DOHH2 (cell line): ENCODE measurements around the gene KCNJ1.

Experiments used
- H3F3A ChIP-seq: fragments of 200-600 bp; sonication (generic), shearing (Covaris generic); 2 replicates; pipeline ENCODE4 v1.6.0; 2016; ENCODE audit warnings: antibody characterized with exemption, mild to moderate bottlenecking; ENCODE audit not compliant: control insufficient read depth, insufficient read depth
- H3K27ac ChIP-seq: fragments of 200-600 bp; sonication (generic); 2 replicates; pipeline ENCODE4 v1.5.1; 2014; ENCODE audit warnings: low read depth, mild to moderate bottlenecking, low read length, moderate library complexity
- H3K27me3 ChIP-seq: fragments of 200-600 bp; sonication (generic); 2 replicates; pipeline ENCODE4 v1.6.1; 2014; ENCODE audit warnings: mild to moderate bottlenecking, low read length, mixed read lengths; ENCODE audit not compliant: control insufficient read depth
- H3K36me3 ChIP-seq: fragments of 200-600 bp; sonication (generic); 2 replicates; pipeline ENCODE4 v1.6.1; 2014; ENCODE audit warnings: mild to moderate bottlenecking, low read length, moderate library complexity, mixed read lengths; ENCODE audit not compliant: control insufficient read depth
- H3K4me1 ChIP-seq: fragments of 200-600 bp; sonication (generic); 2 replicates; pipeline ENCODE4 v1.6.1; 2014; ENCODE audit warnings: mild to moderate bottlenecking, low read length, mixed read lengths; ENCODE audit not compliant: control insufficient read depth
- H3K4me2 ChIP-seq: fragments of 200-600 bp; sonication (generic); 2 replicates; pipeline ENCODE4 v1.6.0; 2014; ENCODE audit warnings: mild to moderate bottlenecking, low read length, moderate library complexity
- H3K4me3 ChIP-seq: fragments of 200-600 bp; sonication (generic); 2 replicates; pipeline ENCODE4 v1.5.1; 2014; ENCODE audit warnings: mild to moderate bottlenecking, low read length, mixed read lengths
- H3K79me2 ChIP-seq: fragments of 200-600 bp; sonication (generic); 2 replicates; pipeline ENCODE4 v1.6.1; 2014; ENCODE audit warnings: mild to moderate bottlenecking, low read length, mixed read lengths; ENCODE audit not compliant: control insufficient read depth
- H3K9me2 ChIP-seq: fragments of 200-600 bp; sonication (generic); replicated peaks from 2 replicates; pipeline ENCODE4 v1.6.1; 2014; ENCODE audit warnings: mild to moderate bottlenecking, low read length, mixed read lengths; ENCODE audit not compliant: control insufficient read depth
- H3K9me3 ChIP-seq: fragments of 200-600 bp; sonication (generic); 2 replicates; pipeline ENCODE4 v1.6.1; 2014; ENCODE audit warnings: antibody characterized with exemption, low read length, mixed read lengths; ENCODE audit not compliant: control insufficient read depth, insufficient read depth
- H4K20me1 ChIP-seq: fragments of 200-600 bp; sonication (generic); 2 replicates; pipeline ENCODE4 v1.6.0; 2014; ENCODE audit warnings: low read depth, mild to moderate bottlenecking, antibody characterized with exemption, low read length, moderate library complexity; ENCODE audit not compliant: control insufficient read depth, insufficient read depth
- CTCF ChIP-seq: fragments of 200-600 bp; sonication (generic); IDR thresholded peaks from one replicate; pipeline ENCODE4 v1.5.1; 2014; ENCODE audit warnings: antibody characterized with exemption, mild to moderate bottlenecking, low read depth, low read length; ENCODE audit not compliant: poor library complexity, severe bottlenecking
- EZH2phosphoT487 ChIP-seq: fragments of 200-600 bp; sonication (generic); IDR thresholded peaks from 2 replicates; pipeline ENCODE4 v1.6.1; 2017; ENCODE audit warnings: borderline replicate concordance, mild to moderate bottlenecking, antibody characterized with exemption, low read length, moderate library complexity, mixed read lengths

The KCNJ1 gene

GRCh38 chr11:128909438-128910125 lies 42.5 kb upstream of the KCNJ1 start:
- Histone ChIP-seq H3K4me3 (no peak overlapping the region), H3K9me3 (no peaks in the 10 kb centered on the region), H3F3A (no peaks in the 10 kb centered on the region), H4K20me1 (no peaks in the 10 kb centered on the region), H3K4me2 (no peak overlapping the region), H3K4me1 (peaks cover 11% of the 10 kb centered on the region), H3K27me3 (peaks cover 52% of the 10 kb centered on the region), H3K9me2 (no peaks in the 10 kb centered on the region), H3K27ac (no peak overlapping the region), H3K36me3 (no peaks in the 10 kb centered on the region), H3K79me2 (no peaks in the 10 kb centered on the region)
- TF ChIP-seq EZH2phosphoT487 (no peak), CTCF (no peak)

- Histone ChIP-seq H3K4me2 (no peak overlapping the region), H3K9me2 (no peaks in the 10 kb centered on the region), H3K4me1 (peaks cover 11% of the 10 kb centered on the region), H3F3A (no peaks in the 10 kb centered on the region), H3K9me3 (no peaks in the 10 kb centered on the region), H3K36me3 (no peaks in the 10 kb centered on the region), H4K20me1 (no peaks in the 10 kb centered on the region), H3K27me3 (peaks cover 62% of the 10 kb centered on the region), H3K4me3 (no peak overlapping the region), H3K27ac (no peak overlapping the region), H3K79me2 (no peaks in the 10 kb centered on the region)
- no peak for TF ChIP-seq CTCF
- TF ChIP-seq EZH2phosphoT487: no peak
These were observed 41.5 kb upstream of the KCNJ1 start for GRCh38 chr11:128908391-128909246.

GRCh38 chr11:128907585-128907984 lies 40.5 kb upstream of the KCNJ1 start:
- H4K20me1 ChIP-seq: no peaks in the 10 kb centered on the region
- no peak overlapping the region for H3K27ac ChIP-seq
- TF ChIP-seq EZH2phosphoT487 (no peak), CTCF (no peak)
- no peaks in the 10 kb centered on the region for H3K9me2 ChIP-seq
- peaks cover 11% of the 10 kb centered on the region for H3K4me1 ChIP-seq
- peaks cover 70% of the 10 kb centered on the region for H3K27me3 ChIP-seq
- H3K9me3 ChIP-seq: no peaks in the 10 kb centered on the region
- H3K79me2 ChIP-seq: no peaks in the 10 kb centered on the region
- no peak overlapping the region for H3K4me2 ChIP-seq
- H3K4me3 ChIP-seq: no peak overlapping the region
- no peaks in the 10 kb centered on the region for H3F3A ChIP-seq
- no peaks in the 10 kb centered on the region for H3K36me3 ChIP-seq
